Neural cell (in vitro differentiated cells): ENCODE measurements around the gene PGM5.

Experiments
- CTCF ChIP-seq: fragments of 450-650 bp; IDR thresholded peaks from 2 replicates; pipeline ENCODE4 v1.5.1; 2014; ENCODE audit warnings: antibody characterized with exemption, mild to moderate bottlenecking, moderate library complexity; ENCODE audit not compliant: poor library complexity, severe bottlenecking
- EP300 ChIP-seq: fragments of 450-650 bp; conservative IDR thresholded peaks from 2 replicates; pipeline ENCODE4 v1.6.1; 2014; ENCODE audit warnings: antibody characterized with exemption, mild to moderate bottlenecking, moderate library complexity; ENCODE audit not compliant: poor library complexity, severe bottlenecking
- POLR2AphosphoS5 ChIP-seq: IDR thresholded peaks from 2 replicates; pipeline ENCODE4 v1.6.1; 2012
- RAD21 ChIP-seq: fragments of 450-650 bp; conservative IDR thresholded peaks from 2 replicates; pipeline ENCODE4 v1.6.1; 2014; ENCODE audit warnings: antibody characterized with exemption, mild to moderate bottlenecking, moderate library complexity
- REST ChIP-seq: IDR thresholded peaks from 2 replicates; pipeline ENCODE4 v1.6.1; 2012; ENCODE audit warnings: borderline replicate concordance
- SMC3 ChIP-seq: fragments of 450-650 bp; conservative IDR thresholded peaks from 2 replicates; pipeline ENCODE4 v1.6.1; 2014; ENCODE audit warnings: antibody characterized with exemption, mild to moderate bottlenecking, moderate library complexity; ENCODE audit not compliant: poor library complexity
- TAF1 ChIP-seq: IDR thresholded peaks from 2 replicates; pipeline ENCODE4 v1.6.1; 2012; ENCODE audit warnings: low read depth

DNA sequence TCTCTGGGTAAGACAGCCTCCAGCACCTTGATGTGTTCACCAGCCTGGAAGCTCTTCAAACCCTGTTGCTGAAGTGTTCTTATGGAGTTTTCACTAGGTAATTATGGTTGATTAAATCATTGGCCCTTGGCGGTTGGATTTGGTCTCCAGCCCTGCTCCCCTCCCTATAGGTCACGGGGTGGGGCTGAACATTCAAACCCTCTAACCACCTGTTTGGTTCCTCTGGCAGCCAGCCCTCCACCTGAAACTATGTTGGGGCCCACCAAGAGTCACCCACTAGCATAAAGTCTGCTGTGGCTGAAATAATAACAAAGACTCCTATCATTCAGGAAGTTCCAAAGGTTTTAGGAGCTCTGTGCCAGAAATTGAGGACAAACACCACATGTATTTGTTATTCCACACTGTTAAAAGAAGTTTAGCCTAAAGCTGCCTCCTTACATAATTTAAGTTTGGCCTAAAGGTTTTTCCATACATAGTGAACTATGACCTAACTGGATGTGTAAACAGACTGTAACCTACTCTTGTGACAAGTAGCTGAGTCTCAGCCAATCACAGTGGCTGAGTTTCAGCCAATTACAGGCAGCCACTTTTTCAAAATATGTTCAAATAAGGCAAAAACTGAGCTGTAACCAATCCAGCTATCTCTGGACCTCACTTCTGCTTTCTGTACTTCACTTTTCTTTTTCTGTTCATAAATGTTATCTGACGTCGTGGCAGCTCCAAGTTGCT lies 149.4 kb downstream of the PGM5 start:
- TF ChIP-seq CTCF (no peak), EP300 (no peak), POLR2AphosphoS5 (no peak), RAD21 (no peak), TAF1 (no peak), SMC3 (no peak), REST (no peak)
